Neural cell (in vitro differentiated cells): Measurements from ENCODE around the gene IP6K1. TPM values are rescaled to one million over a fixed set of nuclear protein-coding genes. Genes with fewer than 3 reads are reported as not detected.
"Not testable (repeated sequence)": the region's sequence is repeated elsewhere in the genome, so short reads cannot be mapped to it uniquely, and the experiment has no call there.

ENCODE experiments used
- H2AFZ ChIP-seq: fragments of 200-600, 300-800 bp; sonication (generic), shearing (Covaris generic); 2 replicates; pipeline ENCODE4 v1.6.0; 2014; ENCODE audit warnings: low read depth, mild to moderate bottlenecking, antibody characterized with exemption, low read length, moderate library complexity
- H3F3A ChIP-seq: fragments of 200-600 bp; shearing (Covaris generic); 2 replicates; pipeline ENCODE4 v1.6.1; 2016; ENCODE audit warnings: mild to moderate bottlenecking, moderate library complexity, mixed read lengths, antibody characterized with exemption, low read length; ENCODE audit not compliant: insufficient read depth, poor library complexity, severe bottlenecking
- H3K27ac ChIP-seq: fragments of 200-600, 300-800 bp; sonication (generic), shearing (Covaris generic); 2 replicates; pipeline ENCODE4 v1.5.1; 2014; ENCODE audit warnings: mild to moderate bottlenecking, low read length, moderate library complexity
- H3K27me3 ChIP-seq: fragments of 300-800, 200-600 bp; sonication (generic), shearing (Covaris generic); 2 replicates; pipeline ENCODE4 v1.6.0; 2014; ENCODE audit warnings: mild to moderate bottlenecking, low read depth, low read length, moderate library complexity; ENCODE audit not compliant: insufficient read depth
- H3K36me3 ChIP-seq: fragments of 300-800, 200-600 bp; sonication (generic), shearing (Covaris generic); 2 replicates; pipeline ENCODE4 v1.5.1; 2014; ENCODE audit warnings: mild to moderate bottlenecking, antibody characterized with exemption, low read length, moderate library complexity; ENCODE audit not compliant: insufficient read depth
- H3K4me2 ChIP-seq: fragments of 300-800, 200-600 bp; sonication (generic), shearing (Covaris generic); 2 replicates; pipeline ENCODE4 v1.6.0; 2014; ENCODE audit warnings: mild to moderate bottlenecking, low read length
- H3K4me3 ChIP-seq: fragments of 300-800, 200-600 bp; sonication (generic), shearing (Covaris generic); 2 replicates; pipeline ENCODE4 v1.5.1; 2014; ENCODE audit warnings: mild to moderate bottlenecking, low read length, moderate library complexity
- H3K79me2 ChIP-seq: fragments of 200-600 bp; shearing (Covaris generic); replicated peaks from 2 replicates; pipeline ENCODE4 v1.6.0; 2014; ENCODE audit warnings: mild to moderate bottlenecking, low read length, moderate library complexity; ENCODE audit not compliant: insufficient read depth
- H3K9ac ChIP-seq: fragments of 300-800, 200-600 bp; sonication (generic), shearing (Covaris generic); 2 replicates; pipeline ENCODE4 v1.6.1; 2016; ENCODE audit warnings: mild to moderate bottlenecking, low read length, mixed read lengths
- H3K9me2 ChIP-seq: fragments of 200-600 bp; shearing (Covaris generic); 2 replicates; pipeline ENCODE4 v1.6.1; 2016; ENCODE audit warnings: mild to moderate bottlenecking, low read length, mixed read lengths; ENCODE audit not compliant: insufficient read depth
- H3K9me3 ChIP-seq: fragments of 200-600, 300-800 bp; sonication (generic), shearing (Covaris generic); 2 replicates; pipeline ENCODE4 v1.6.1; 2016; ENCODE audit warnings: mild to moderate bottlenecking, mixed run types, low read length, moderate library complexity, mixed read lengths
- H4K20me1 ChIP-seq: fragments of 200-600 bp; shearing (Covaris generic); 2 replicates; pipeline ENCODE4 v1.6.1; 2016; ENCODE audit warnings: mild to moderate bottlenecking, mixed run types; ENCODE audit not compliant: insufficient read depth
- EP300 ChIP-seq: fragments of 450-650 bp; conservative IDR thresholded peaks from 2 replicates; pipeline ENCODE4 v1.6.1; 2014; ENCODE audit warnings: antibody characterized with exemption, mild to moderate bottlenecking, moderate library complexity; ENCODE audit not compliant: poor library complexity, severe bottlenecking
- EZH2 ChIP-seq: fragments of 200-600, 300-800 bp; shearing (Covaris generic), sonication (generic); IDR thresholded peaks from 2 replicates; pipeline ENCODE4 v1.6.1; 2014; ENCODE audit warnings: antibody characterized with exemption, low read length, borderline replicate concordance, mild to moderate bottlenecking; ENCODE audit not compliant: insufficient read depth, poor library complexity, severe bottlenecking
- MXI1 ChIP-seq: fragments of 450-650 bp; conservative IDR thresholded peaks from 2 replicates; pipeline ENCODE4 v1.6.1; 2014; ENCODE audit warnings: antibody characterized with exemption, mild to moderate bottlenecking; ENCODE audit not compliant: poor library complexity, severe bottlenecking
- POLR2AphosphoS5 ChIP-seq: IDR thresholded peaks from 2 replicates; pipeline ENCODE4 v1.6.1; 2012
- RAD21 ChIP-seq: fragments of 450-650 bp; conservative IDR thresholded peaks from 2 replicates; pipeline ENCODE4 v1.6.1; 2014; ENCODE audit warnings: antibody characterized with exemption, mild to moderate bottlenecking, moderate library complexity
- SMC3 ChIP-seq: fragments of 450-650 bp; conservative IDR thresholded peaks from 2 replicates; pipeline ENCODE4 v1.6.1; 2014; ENCODE audit warnings: antibody characterized with exemption, mild to moderate bottlenecking, moderate library complexity; ENCODE audit not compliant: poor library complexity
- TAF1 ChIP-seq: IDR thresholded peaks from 2 replicates; pipeline ENCODE4 v1.6.1; 2012; ENCODE audit warnings: low read depth
- polyA plus RNA-seq: library from polyadenylated mRNA; depleted of rRNA; stranded (reverse); fragments of >200 nt; gene quantifications from 2 replicates; pipeline ENCODE4 v1.2.3, GENCODE V29; 2014
- TF ChIP-seq, protein P1 (sequence below): IDR thresholded peaks from 2 replicates; pipeline ENCODE4 v1.6.1; 2012; ENCODE audit warnings: borderline replicate concordance
- TF ChIP-seq, protein P2 (sequence below): fragments of 450-650 bp; IDR thresholded peaks from 2 replicates; pipeline ENCODE4 v1.5.1; 2014; ENCODE audit warnings: antibody characterized with exemption, mild to moderate bottlenecking, moderate library complexity; ENCODE audit not compliant: poor library complexity, severe bottlenecking

IP6K1 gene
- polyA plus RNA-seq, 1 donor from 2014 or later, result 52.7 TPM

DNA sequence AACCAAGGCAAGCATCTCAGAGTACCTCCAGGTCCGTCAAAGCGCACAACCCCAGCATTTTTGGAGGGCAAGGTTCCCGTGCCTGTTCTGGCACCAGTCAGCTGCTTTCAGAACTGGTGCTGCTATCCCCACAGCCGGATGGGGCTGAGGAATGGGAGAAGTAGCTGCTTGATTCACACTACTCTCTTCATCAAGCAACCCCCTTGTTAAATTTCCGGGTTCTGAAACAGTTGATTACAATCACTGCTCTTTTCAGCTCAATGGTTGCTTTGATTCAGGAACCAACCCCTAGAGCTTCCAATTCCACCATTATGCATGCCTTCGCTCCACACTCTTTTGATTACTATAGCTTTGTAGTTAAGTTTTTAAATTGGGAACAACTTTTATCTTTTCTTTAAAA is 39.7 kb upstream of the IP6K1 start:
- Histone ChIP-seq H3K36me3 (no peaks in the 10 kb centered on the region), H2AFZ (no peak overlapping the region), H3K27me3 (no peaks in the 10 kb centered on the region), H3K4me2 (no peak overlapping the region), H3K9me3 (no peaks in the 10 kb centered on the region), H3F3A (no peaks in the 10 kb centered on the region), H3K9me2 (no peaks in the 10 kb centered on the region), H4K20me1 (no peaks in the 10 kb centered on the region), H3K4me3 (no peak overlapping the region), H3K27ac (no peak overlapping the region), H3K9ac (no peak overlapping the region), H3K79me2 (no peaks in the 10 kb centered on the region)
- no peak for TF ChIP-seq TAF1
- no peak for TF ChIP-seq POLR2AphosphoS5
- TF ChIP-seq MXI1, result no peak
- TF ChIP-seq, protein P1, sequence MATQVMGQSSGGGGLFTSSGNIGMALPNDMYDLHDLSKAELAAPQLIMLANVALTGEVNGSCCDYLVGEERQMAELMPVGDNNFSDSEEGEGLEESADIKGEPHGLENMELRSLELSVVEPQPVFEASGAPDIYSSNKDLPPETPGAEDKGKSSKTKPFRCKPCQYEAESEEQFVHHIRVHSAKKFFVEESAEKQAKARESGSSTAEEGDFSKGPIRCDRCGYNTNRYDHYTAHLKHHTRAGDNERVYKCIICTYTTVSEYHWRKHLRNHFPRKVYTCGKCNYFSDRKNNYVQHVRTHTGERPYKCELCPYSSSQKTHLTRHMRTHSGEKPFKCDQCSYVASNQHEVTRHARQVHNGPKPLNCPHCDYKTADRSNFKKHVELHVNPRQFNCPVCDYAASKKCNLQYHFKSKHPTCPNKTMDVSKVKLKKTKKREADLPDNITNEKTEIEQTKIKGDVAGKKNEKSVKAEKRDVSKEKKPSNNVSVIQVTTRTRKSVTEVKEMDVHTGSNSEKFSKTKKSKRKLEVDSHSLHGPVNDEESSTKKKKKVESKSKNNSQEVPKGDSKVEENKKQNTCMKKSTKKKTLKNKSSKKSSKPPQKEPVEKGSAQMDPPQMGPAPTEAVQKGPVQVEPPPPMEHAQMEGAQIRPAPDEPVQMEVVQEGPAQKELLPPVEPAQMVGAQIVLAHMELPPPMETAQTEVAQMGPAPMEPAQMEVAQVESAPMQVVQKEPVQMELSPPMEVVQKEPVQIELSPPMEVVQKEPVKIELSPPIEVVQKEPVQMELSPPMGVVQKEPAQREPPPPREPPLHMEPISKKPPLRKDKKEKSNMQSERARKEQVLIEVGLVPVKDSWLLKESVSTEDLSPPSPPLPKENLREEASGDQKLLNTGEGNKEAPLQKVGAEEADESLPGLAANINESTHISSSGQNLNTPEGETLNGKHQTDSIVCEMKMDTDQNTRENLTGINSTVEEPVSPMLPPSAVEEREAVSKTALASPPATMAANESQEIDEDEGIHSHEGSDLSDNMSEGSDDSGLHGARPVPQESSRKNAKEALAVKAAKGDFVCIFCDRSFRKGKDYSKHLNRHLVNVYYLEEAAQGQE, result no peak
- TF ChIP-seq SMC3, result no peak
- no peak for TF ChIP-seq RAD21
- no peak for TF ChIP-seq EZH2
- no peak for TF ChIP-seq EP300
- TF ChIP-seq, protein P2, sequence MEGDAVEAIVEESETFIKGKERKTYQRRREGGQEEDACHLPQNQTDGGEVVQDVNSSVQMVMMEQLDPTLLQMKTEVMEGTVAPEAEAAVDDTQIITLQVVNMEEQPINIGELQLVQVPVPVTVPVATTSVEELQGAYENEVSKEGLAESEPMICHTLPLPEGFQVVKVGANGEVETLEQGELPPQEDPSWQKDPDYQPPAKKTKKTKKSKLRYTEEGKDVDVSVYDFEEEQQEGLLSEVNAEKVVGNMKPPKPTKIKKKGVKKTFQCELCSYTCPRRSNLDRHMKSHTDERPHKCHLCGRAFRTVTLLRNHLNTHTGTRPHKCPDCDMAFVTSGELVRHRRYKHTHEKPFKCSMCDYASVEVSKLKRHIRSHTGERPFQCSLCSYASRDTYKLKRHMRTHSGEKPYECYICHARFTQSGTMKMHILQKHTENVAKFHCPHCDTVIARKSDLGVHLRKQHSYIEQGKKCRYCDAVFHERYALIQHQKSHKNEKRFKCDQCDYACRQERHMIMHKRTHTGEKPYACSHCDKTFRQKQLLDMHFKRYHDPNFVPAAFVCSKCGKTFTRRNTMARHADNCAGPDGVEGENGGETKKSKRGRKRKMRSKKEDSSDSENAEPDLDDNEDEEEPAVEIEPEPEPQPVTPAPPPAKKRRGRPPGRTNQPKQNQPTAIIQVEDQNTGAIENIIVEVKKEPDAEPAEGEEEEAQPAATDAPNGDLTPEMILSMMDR, result no peak

DNA sequence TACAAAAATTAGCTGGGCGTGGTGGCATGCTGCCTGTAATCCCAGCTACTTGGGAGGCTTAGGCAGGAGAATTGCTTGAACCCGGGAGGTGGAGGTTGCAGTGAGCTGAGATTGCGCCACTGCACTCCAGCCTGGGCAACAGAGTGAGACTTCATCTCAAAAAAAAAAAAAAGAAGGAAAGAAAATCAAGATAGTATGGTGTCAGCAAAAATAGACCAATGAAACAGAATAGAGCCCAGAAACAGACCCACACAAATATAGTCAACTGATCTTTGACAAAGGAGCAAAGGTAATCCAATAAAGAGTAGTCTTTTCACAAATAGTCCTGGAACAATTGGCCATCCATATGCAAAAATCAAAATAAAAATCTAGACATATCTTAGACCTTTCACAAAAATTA is 36.8 kb upstream of the IP6K1 start:
- H3K4me2 ChIP-seq, H3K36me3 ChIP-seq, H3K9ac ChIP-seq, H3K9me2 ChIP-seq, H3K27me3 ChIP-seq, H3K79me2 ChIP-seq, H3K4me3 ChIP-seq, H3K9me3 ChIP-seq, H2AFZ ChIP-seq, H3F3A ChIP-seq, H3K27ac ChIP-seq, H4K20me1 ChIP-seq: not testable (repeated sequence)
